NCI-H2107 treated with DMSO at 0.1 percent for 48 hours (cell line): Measurements from ENCODE around the gene TOR1AIP2.
"Not testable (repeated sequence)": the region's sequence is repeated elsewhere in the genome, so short reads cannot be mapped to it uniquely, and the experiment has no call there.

Experiments
- DNase-seq: peaks from one replicate; lab custom pipeline; 2025; ENCODE audit not compliant: unreplicated experiment; lab: John Stamatoyannopoulos, UW

TOR1AIP2 gene

GRCh38 chr1:179876300-179876715 is 1.3 kb downstream of the TOR1AIP2 start:
- DNase-seq: no peak

GRCh38 chr1:179875596-179876299 is 1.9 kb downstream of the TOR1AIP2 start:
- no peak for DNase-seq

GRCh38 chr1:179873438-179873851 is 4.2 kb downstream of the TOR1AIP2 start:
- DNase-seq: no peak

DNA sequence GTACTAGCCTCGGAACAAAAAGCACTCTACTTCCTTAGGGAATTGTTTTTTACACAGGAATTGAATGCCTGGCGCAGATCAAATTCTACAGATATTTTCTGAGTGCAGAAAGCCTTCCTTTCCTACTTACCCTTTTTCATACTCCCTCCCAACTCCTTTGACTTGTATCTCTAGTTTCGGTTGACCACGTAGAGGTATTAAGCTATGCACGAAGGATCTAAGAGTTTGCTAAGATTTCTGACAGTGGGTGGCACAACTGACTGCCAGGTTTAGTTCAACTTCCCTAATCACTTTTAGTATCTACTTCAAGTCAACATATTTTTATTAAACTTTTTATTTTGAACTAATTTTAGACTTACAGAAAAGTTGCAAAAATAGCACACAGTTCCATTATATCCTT is 5.0 kb downstream of the TOR1AIP2 start:
- DNase-seq: no peak

DNA sequence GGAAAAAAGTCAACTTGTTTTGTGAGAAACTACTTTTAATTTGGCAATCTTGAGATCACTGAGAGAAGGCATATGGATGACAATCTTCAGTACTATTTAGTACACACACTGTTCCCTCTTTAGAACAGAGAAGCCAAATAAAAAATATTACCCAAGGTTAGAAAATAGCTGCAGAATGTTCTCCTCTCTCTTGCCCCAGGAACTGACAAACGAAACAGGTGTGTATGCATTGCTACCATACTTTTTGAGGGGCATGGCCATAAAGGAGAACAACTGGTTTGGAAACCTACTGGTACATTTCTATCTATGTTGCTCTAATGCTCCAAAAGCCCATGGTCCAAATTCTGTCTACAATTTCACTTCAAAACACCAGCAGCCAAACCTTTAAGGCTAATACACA is 5.7 kb downstream of the TOR1AIP2 start:
- no peak for DNase-seq

- DNase-seq: peak; percentile 21
Measured at GRCh38 chr1:179870870-179871269, 6.7 kb downstream of the TOR1AIP2 start.

- peak; percentile 44 for DNase-seq
Measured at GRCh38 chr1:179867493-179868330, 9.9 kb downstream of the TOR1AIP2 start.

- DNase-seq: no peak
Measured at GRCh38 chr1:179866616-179867015, 11.0 kb downstream of the TOR1AIP2 start.

DNA sequence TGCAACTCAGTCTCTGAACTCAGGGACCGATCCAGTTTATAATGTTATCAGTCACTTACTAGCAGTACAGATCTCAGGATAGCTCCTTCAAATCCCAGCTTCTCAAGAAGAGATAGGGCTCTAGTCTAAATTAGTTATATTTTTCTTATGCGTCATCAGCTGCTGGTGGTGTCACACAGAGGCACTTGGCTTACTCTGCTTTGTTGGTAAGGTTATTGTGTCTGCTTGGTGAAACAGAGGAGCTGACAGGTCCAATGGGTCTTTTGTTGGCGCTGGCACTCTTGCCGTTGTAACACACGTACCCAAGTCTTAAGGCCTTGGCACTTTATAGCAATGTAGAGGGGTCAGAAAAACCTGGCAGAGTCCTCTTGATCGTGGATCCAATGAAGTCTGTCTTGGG is 12.2 kb downstream of the TOR1AIP2 start:
- no peak for DNase-seq

DNA sequence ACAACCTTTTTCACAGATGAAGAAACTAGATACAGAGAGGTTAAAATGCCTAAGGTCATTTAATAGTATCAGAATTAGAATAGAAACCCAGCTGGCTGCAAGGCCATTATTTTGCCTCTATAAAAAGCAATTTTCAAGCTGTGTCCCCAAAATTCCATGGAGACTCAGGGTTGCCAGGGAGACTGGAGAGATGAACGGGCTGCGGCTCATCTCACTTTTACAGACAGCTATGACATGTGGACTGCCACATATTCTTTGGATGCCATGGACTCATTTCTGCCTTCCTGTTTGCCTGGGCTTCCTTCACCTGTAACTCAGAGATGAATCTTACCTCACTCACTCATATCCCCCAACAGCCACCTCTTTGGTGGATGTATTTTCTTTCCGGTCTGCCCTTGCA is 17.0 kb downstream of the TOR1AIP2 start:
- DNase-seq: no peak

- DNase-seq: no peak
Measured at GRCh38 chr1:179857009-179857408, 20.6 kb downstream of the TOR1AIP2 start.

GRCh38 chr1:179856296-179856695 is 21.3 kb downstream of the TOR1AIP2 start:
- DNase-seq: no peak

DNA sequence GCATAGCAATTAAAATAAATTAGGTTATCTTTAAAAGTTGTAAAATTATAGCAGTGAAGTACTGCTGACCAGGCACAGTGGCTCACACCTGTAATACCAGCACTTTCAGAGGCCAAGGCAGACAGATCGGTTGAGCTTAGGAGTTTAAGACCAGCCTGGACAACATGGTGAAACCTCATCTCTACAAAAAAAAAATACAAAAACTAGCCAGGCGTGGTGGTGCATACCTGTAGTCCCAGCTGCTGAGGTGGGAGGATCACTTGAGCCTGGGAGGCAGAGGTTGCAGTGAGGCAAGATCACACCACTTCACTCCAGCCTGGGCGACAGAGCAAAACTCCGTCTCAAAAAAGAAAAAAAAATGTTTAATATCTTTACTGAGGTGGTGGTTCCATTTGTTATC is 21.8 kb downstream of the TOR1AIP2 start:
- not testable (repeated sequence) for DNase-seq

- DNase-seq: no peak
Measured at GRCh38 chr1:179853102-179853501, 24.5 kb downstream of the TOR1AIP2 start.

GRCh38 chr1:179848233-179848632 is 29.4 kb downstream of the TOR1AIP2 start:
- DNase-seq: no peak

- no peak for DNase-seq
Measured at GRCh38 chr1:179840107-179840506, 37.5 kb downstream of the TOR1AIP2 start.

GRCh38 chr1:179836686-179837445 is 40.7 kb downstream of the TOR1AIP2 start:
- DNase-seq: not testable (repeated sequence)

DNA sequence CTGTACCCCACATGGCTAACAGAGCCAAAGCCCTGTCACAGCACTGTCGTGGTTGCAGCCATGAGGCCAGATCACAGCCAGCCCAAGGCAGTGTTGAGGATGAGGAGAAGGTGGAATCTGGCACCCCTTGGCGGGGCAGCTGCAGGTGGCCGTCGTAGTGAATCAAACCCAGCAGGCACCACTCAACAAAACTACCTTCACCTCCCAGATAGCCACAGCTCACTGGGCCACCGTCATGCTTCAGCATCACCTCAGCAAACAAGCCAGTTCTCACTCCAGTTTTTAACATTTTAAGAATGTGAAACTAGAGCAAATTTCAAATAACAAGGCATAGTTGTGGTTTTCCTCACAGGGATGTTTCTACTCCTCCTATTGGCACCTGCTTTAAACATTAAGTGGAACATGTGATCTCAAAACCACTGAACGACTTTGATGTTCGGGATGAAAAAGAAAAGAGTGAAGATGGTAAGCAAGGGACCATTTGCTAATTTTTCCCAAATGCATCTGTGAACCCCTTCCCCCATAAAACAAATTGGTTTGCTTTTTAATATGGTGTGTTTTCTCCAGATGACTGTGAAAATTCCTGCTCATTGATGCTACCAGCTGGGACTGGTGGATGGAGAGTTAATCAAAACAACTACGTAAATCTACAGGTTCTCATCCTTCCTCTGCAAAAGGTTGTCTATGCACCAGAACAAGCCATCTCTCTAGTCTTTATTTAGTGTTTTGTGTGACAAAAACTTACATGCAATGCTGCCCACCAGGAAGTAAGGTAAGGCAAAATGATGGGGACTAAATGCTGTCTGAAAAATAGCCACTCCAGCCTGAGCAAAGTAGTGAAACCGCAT is 45.5 kb downstream of the TOR1AIP2 start:
- peak; percentile 34 for DNase-seq

DNA sequence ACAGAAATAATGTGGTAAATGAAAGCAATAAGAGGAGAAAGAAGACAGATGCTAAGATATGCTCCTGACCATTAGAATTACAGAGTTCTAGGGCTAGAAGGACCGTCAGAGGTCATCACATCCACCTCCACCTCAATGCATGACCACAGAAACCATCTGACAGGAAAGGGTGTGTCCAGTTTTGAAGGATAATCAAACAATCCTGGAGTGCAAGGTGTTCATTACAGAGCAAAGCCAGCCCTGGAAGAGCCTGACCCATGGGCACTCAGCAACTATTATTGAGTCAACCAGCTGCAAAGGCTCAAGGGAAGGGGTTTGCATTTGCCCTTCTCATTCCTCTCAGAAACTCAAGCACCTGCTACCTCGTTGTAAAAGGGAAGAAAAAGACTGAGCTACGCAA is 46.4 kb downstream of the TOR1AIP2 start:
- no peak for DNase-seq

GRCh38 chr1:179828554-179829110 is 49.0 kb downstream of the TOR1AIP2 start:
- DNase-seq: no peak
